H7 (cell line): ENCODE results near the gene SERF1B. TPM values are rescaled to one million over a fixed set of nuclear protein-coding genes. Genes with fewer than 3 reads are reported as not detected.

Source experiments
- total RNA-seq: library from RNA; depleted of rRNA; stranded (reverse); fragments of >200 nt; shearing (Covaris generic); gene quantifications from 2 replicates; pipeline ENCODE4 v1.2.3, GENCODE V29; 2014; rRNA removed

SERF1B gene
- total RNA-seq, 1 experiment from 2014 or later: 40.7 TPM

Other genes starting within 250 kb of the SERF1B start
- gene SMN2, start 24.4 kb downstream of the SERF1B start, total RNA-seq: 51.1 and 89.3 TPM in 2 replicates